Muscle of leg (tissue), 11 donors: ENCODE data around the gene FOXN3. TPM values are rescaled to one million over a fixed set of nuclear protein-coding genes. Genes with fewer than 3 reads are reported as not detected.

Experiments used
- DNase-seq: peaks from one replicate; pipeline ENCODE4 v3.0.0; 2013
- H3K27ac ChIP-seq: one replicate; pipeline ENCODE4 v1.5.1; 2013; ENCODE audit warnings: mild to moderate bottlenecking, low read length, control low read depth
- H3K27me3 ChIP-seq: one replicate; pipeline ENCODE4 v1.6.1; 2013; ENCODE audit warnings: low read length; ENCODE audit not compliant: control insufficient read depth, insufficient read depth
- H3K36me3 ChIP-seq: one replicate; pipeline ENCODE4 v1.6.1; 2013; ENCODE audit warnings: low read length; ENCODE audit not compliant: control insufficient read depth, insufficient read depth
- H3K4me1 ChIP-seq: one replicate; pipeline ENCODE4 v1.6.1; 2013; ENCODE audit warnings: low read length; ENCODE audit not compliant: control insufficient read depth, insufficient read depth
- H3K4me3 ChIP-seq: one replicate; pipeline ENCODE4 v1.5.1; 2013; ENCODE audit warnings: low read length, control low read depth
- H3K9me3 ChIP-seq: replicated peaks from 2 replicates; pipeline ENCODE4 v1.6.1; 2013; ENCODE audit warnings: low read depth, low read length; ENCODE audit not compliant: control insufficient read depth
- WGBS: methylation state at CpG from one replicate; pipeline ENCODE4 v1.1.5; 2013; ENCODE audit warnings: missing lambda C conversion rate; ENCODE audit not compliant: insufficient coverage; 5-methylcytosine and 5-hydroxymethylcytosine counted together
- polyA plus RNA-seq, 8 donors: library from polyadenylated mRNA; unstranded; fragments of 120-200 nt; gene quantifications; one replicate each; pipeline versions ENCODE4 v1.2.1 to v1.2.3, GENCODE V29; 2013; ENCODE audit warnings: inconsistent platforms in 1 of 8, low replicate concordance in 1 of 8; ENCODE audit not compliant: insufficient read length in 8 of 8, insufficient read depth in 1 of 8
- total RNA-seq: library from RNA; stranded (reverse); fragments of 120-200 nt; gene quantifications from one replicate; pipeline ENCODE4 v1.2.4, GENCODE V29; 2013

The FOXN3 gene
- total and polyA plus RNA-seq, 9 donors, result 43.4 to 79.2 (median 64.0) TPM

- no peaks in the 10 kb centered on the region for H3K9me3 ChIP-seq
- no peak for DNase-seq
- WGBS, result 100% methylated on average over 1 of the region's 6 CpGs
- H3K27ac ChIP-seq, result no peak overlapping the region
- peaks cover 15% of the 10 kb centered on the region for H3K36me3 ChIP-seq
- no peaks in the 10 kb centered on the region for H3K27me3 ChIP-seq
- H3K4me1 ChIP-seq, result no peaks in the 10 kb centered on the region
- H3K4me3 ChIP-seq, result no peak overlapping the region
Measured at GRCh38 chr14:89283327-89284060, 133.5 kb downstream of the FOXN3 start.

- Histone ChIP-seq H3K4me3 (no peak overlapping the region), H3K9me3 (no peaks in the 10 kb centered on the region), H3K4me1 (no peaks in the 10 kb centered on the region), H3K36me3 (peaks cover 18% of the 10 kb centered on the region), H3K27ac (no peak overlapping the region), H3K27me3 (no peaks in the 10 kb centered on the region)
- no peak for DNase-seq
- WGBS, result 71% methylated on average over 1 of the region's 4 CpGs
Measured at GRCh38 chr14:89282191-89282590, 134.8 kb downstream of the FOXN3 start.

- Histone ChIP-seq H3K4me1 (no peaks in the 10 kb centered on the region), H3K4me3 (no peak overlapping the region), H3K27me3 (no peaks in the 10 kb centered on the region), H3K36me3 (peaks cover 20% of the 10 kb centered on the region), H3K9me3 (no peaks in the 10 kb centered on the region), H3K27ac (no peak overlapping the region)
- no CpG with 5 or more reads among the region's 10 CpGs for WGBS
- DNase-seq, result no peak
Measured at GRCh38 chr14:89280600-89280999, 136.4 kb downstream of the FOXN3 start.

- no peak for DNase-seq
- H3K27me3 ChIP-seq, result no peaks in the 10 kb centered on the region
- no peak overlapping the region for H3K4me3 ChIP-seq
- 83% methylated on average over 4 of the region's 9 CpGs for WGBS
- H3K36me3 ChIP-seq, result peaks cover 20% of the 10 kb centered on the region
- H3K27ac ChIP-seq, result no peak overlapping the region
- H3K4me1 ChIP-seq, result no peaks in the 10 kb centered on the region
- no peaks in the 10 kb centered on the region for H3K9me3 ChIP-seq
Measured at GRCh38 chr14:89279649-89280232, 137.3 kb downstream of the FOXN3 start.

- Histone ChIP-seq H3K4me1 (peaks cover 2% of the 10 kb centered on the region), H3K4me3 (no peak overlapping the region), H3K36me3 (peaks cover 17% of the 10 kb centered on the region), H3K27me3 (no peaks in the 10 kb centered on the region), H3K9me3 (no peaks in the 10 kb centered on the region), H3K27ac (no peak overlapping the region)
- DNase-seq, result no peak
- 100% methylated on average over 3 of the region's 6 CpGs for WGBS
Measured at GRCh38 chr14:89277203-89277602, 139.8 kb downstream of the FOXN3 start.

- DNase-seq, result no peak
- no peaks in the 10 kb centered on the region for H3K9me3 ChIP-seq
- 84% methylated on average over 3 of the region's 3 CpGs for WGBS
- H3K36me3 ChIP-seq, result peaks cover 17% of the 10 kb centered on the region
- H3K27ac ChIP-seq, result no peak overlapping the region
- H3K4me3 ChIP-seq, result no peak overlapping the region
- no peaks in the 10 kb centered on the region for H3K27me3 ChIP-seq
- H3K4me1 ChIP-seq, result peaks cover 2% of the 10 kb centered on the region
Measured at GRCh38 chr14:89276424-89276975, 140.5 kb downstream of the FOXN3 start.

GRCh38 chr14:89270439-89271227 lies 146.4 kb downstream of the FOXN3 start:
- Histone ChIP-seq H3K36me3 (no peaks in the 10 kb centered on the region), H3K4me1 (peaks cover 8% of the 10 kb centered on the region), H3K9me3 (no peaks in the 10 kb centered on the region), H3K4me3 (no peak overlapping the region), H3K27ac (no peak overlapping the region), H3K27me3 (no peaks in the 10 kb centered on the region)
- DNase-seq, result no peak
- WGBS, result 100% methylated on average over 2 of the region's 7 CpGs

DNA sequence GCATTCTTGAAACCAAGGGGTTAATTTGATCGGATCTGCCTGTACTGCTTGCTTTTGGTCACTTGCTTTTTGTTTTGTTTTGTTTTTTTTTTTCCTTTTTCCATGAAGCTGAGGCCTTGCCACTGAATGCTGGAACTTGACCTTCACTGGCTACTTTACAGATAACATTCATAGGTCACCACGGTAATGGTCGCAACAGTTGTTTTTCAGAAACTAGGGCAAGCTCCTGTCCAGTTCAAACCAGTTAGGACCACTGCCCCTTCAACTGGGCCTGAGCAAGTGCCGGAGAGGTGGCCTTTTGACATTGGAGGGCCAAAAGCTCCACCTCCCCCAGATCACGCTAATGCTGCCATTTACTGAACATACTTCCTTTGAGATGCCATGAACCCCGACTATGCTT lies 147.6 kb downstream of the FOXN3 start:
- 95% methylated on average over 4 of the region's 6 CpGs for WGBS
- H3K9me3 ChIP-seq, result no peaks in the 10 kb centered on the region
- no peak overlapping the region for H3K27ac ChIP-seq
- peaks cover 8% of the 10 kb centered on the region for H3K4me1 ChIP-seq
- peaks cover 1% of the 10 kb centered on the region for H3K36me3 ChIP-seq
- no peak for DNase-seq
- no peaks in the 10 kb centered on the region for H3K27me3 ChIP-seq
- H3K4me3 ChIP-seq, result no peak overlapping the region

DNA sequence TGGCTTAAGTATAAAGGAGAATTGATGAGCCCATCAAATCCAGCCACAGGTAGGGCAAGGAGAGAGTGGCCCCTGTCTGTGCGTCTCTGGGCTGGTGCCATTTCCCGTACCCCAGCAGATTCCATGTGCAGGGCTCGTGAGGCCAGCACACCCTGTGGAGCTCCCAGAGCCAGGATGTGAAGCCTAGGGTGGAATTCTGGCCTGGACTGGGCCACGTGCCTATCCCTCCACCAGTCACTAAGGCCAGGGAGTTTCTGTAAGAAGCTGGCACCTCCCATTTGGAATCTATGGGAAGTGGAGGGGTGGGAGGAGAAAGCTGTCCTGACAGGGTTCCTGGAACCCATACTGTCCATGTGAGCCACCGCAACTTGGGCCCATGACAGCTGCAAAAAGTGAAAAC lies 148.5 kb downstream of the FOXN3 start:
- DNase-seq, result no peak
- H3K27ac ChIP-seq, result no peak overlapping the region
- H3K27me3 ChIP-seq, result no peaks in the 10 kb centered on the region
- H3K36me3 ChIP-seq, result peaks cover 2% of the 10 kb centered on the region
- H3K4me3 ChIP-seq, result no peak overlapping the region
- WGBS, result 86% methylated on average over 1 of the region's 5 CpGs
- peaks cover 7% of the 10 kb centered on the region for H3K4me1 ChIP-seq
- no peaks in the 10 kb centered on the region for H3K9me3 ChIP-seq

- Histone ChIP-seq H3K27me3 (no peaks in the 10 kb centered on the region), H3K27ac (no peak overlapping the region), H3K4me1 (peaks cover 7% of the 10 kb centered on the region), H3K9me3 (no peaks in the 10 kb centered on the region), H3K36me3 (peaks cover 2% of the 10 kb centered on the region), H3K4me3 (no peak overlapping the region)
- WGBS, result no CpG with 5 or more reads among the region's 5 CpGs
- no peak for DNase-seq
Measured at GRCh38 chr14:89267656-89268055, 149.4 kb downstream of the FOXN3 start.
